Cardiac fibroblast (primary cell): ENCODE results near the gene AHSP.

Experiments
- DNase-seq, 2 donors: peaks; one replicate each; pipeline versions ENCODE4 v3.0.0 to v3.0.0-alpha.2; 2010; ENCODE audit warnings: low read depth in 2 of 2
- H3K4me3 ChIP-seq, 2 donors: replicated peaks in 1 of 2; 1 replicate in 1 of 2; 2 replicates in 1 of 2; pipeline ENCODE4 v1.5.1; 2011; ENCODE audit warnings: low read depth in 2 of 2, low read length in 2 of 2, mild to moderate bottlenecking in 2 of 2, moderate library complexity in 1 of 2
- TF ChIP-seq, protein P1 (sequence below): IDR thresholded peaks from one replicate; pipeline ENCODE4 v1.5.1; 2011; ENCODE audit warnings: low read depth, mild to moderate bottlenecking, low read length, inconsistent platforms

Gene AHSP

DNA sequence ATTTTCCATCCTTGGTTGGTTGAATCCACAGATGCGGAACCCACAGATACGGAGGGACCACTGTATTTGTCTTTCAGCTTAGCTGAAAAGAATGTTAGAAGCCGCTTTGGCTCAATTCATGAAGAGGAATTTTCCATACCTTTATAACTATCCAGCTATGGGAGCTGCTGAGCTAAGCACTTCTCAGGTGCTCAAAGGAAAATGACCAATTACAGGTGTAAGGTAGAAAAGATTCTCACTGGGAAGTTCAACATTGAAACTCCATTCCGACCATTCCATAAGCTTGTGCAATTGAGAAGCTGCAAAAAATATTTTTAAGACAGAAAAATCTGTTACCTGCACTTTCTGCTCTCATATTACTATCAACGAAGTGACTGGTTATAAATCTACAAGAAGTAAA lies 2.7 kb downstream of the AHSP start:
- H3K4me3 ChIP-seq, result no peak overlapping the region
- no peak for DNase-seq
- TF ChIP-seq, protein P1, sequence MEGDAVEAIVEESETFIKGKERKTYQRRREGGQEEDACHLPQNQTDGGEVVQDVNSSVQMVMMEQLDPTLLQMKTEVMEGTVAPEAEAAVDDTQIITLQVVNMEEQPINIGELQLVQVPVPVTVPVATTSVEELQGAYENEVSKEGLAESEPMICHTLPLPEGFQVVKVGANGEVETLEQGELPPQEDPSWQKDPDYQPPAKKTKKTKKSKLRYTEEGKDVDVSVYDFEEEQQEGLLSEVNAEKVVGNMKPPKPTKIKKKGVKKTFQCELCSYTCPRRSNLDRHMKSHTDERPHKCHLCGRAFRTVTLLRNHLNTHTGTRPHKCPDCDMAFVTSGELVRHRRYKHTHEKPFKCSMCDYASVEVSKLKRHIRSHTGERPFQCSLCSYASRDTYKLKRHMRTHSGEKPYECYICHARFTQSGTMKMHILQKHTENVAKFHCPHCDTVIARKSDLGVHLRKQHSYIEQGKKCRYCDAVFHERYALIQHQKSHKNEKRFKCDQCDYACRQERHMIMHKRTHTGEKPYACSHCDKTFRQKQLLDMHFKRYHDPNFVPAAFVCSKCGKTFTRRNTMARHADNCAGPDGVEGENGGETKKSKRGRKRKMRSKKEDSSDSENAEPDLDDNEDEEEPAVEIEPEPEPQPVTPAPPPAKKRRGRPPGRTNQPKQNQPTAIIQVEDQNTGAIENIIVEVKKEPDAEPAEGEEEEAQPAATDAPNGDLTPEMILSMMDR, result no peak

DNA sequence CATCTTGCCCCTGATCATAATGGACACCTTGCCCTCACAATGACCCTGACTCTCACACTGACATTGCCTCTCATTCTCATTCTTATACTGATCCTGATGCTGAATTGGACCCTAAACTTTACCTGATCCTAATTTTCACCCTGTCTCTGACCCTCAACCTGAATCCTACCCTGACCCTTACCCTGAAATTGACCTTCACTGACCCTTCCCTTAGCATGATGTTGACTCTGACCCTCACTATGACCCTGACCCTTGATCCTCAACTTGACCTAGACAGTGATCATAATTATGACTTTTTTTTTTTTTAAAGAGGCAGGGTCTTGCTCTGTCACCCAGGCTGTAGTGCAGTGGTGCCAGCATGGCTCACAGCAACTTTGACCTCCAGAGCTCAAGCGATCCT lies 3.4 kb downstream of the AHSP start:
- no peak for DNase-seq
- TF ChIP-seq, protein P1, result no peak
- no peak overlapping the region for H3K4me3 ChIP-seq

DNA sequence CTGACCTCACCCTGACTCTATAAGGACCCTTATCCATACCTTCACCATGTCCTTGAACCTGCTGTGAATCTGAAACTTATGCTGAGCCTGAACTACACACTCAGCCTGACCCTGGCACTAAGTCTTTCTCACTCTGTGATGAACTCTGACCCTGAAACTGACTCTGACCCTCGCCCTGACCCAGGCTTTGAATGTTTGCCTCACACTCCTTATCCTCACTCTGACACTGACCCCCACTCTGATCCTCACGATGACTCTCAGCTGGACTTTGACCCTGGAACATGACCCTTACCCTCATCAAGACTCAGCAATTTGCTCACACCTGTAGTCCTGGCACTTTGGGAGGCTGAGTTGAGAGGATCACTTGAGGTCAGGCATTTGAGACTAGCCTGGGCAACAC lies 4.4 kb downstream of the AHSP start:
- H3K4me3 ChIP-seq, result no peak overlapping the region
- TF ChIP-seq, protein P1, result no peak
- DNase-seq, result no peak

DNA sequence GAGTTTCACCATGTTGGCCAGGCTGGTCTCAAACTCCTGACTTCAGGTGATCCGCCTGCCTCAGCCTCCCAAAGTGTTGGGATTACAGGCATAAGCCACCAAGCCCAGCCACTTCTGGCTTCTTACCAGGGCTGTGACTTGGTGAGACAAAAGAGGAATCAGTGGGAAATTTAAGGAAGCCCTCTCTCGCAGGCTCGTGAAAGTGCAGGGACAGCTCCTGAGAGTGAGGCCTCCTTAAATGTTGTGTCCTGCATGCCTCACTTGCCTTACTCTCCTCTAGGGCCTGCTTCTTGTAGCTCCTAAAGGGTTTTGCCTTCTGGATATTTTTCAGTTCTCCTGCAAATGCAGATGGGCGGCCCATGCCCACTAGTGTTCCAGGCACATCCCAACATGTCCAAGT lies 5.2 kb downstream of the AHSP start:
- DNase-seq, result no peak
- no peak overlapping the region for H3K4me3 ChIP-seq
- TF ChIP-seq, protein P1, result no peak

DNA sequence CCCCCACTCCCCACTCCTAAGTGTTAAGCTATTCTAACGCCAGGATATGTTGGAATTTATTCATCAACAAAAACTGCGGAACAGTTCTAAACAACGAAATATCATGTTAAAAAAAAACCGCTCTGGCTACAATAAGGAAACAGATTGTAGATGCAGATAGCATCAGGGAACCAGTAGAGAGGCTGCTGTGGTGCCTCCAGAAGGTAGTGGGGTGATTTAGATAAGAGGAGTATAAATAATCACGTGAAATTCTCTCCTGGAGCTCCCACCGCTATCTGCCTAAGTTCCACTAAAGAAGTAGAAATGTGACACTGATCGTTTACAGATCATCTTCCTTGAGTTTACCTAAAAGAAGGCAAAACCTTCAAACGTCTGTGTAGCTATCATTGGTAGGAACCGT lies 8.0 kb downstream of the AHSP start:
- TF ChIP-seq, protein P1, result no peak
- DNase-seq, result no peak
- H3K4me3 ChIP-seq, result no peak overlapping the region

DNA sequence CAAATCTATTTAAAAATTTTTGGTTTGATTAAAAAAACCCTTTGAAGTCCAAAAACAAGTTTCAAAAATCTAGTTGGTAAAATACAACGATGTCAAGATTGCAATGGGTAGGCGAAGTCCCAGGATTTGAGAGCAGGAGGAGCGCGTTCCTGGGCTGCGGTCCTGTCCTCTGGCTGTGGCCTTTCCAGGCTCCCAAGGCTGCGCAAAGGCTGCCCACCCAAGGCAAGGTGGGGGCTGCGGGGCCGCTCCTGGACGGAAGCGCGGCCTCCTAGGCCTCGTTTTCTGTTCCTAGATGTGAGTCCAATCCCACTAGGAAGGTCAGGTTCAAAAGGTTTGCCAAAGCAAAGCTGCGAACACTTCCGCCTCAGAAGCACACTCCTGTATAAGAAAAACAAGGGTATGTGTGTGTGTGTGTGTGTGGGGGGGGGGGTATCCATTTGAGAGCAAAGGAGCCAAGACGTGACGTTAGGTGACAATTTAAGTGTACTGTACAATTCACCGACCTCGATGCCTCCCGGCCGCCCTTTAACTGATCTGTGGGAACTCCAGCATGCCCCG lies 9.2 kb downstream of the AHSP start:
- no peak for DNase-seq
- TF ChIP-seq, protein P1, result no peak
- H3K4me3 ChIP-seq, result no peak overlapping the region
